Suppressor macrophage (primary cell): ENCODE results near the gene BCL6.

Experiments
- DNase-seq, 4 experiments: peaks; one replicate each; pipeline ENCODE4 v3.0.0-alpha.2; 2020 to 2022
- total RNA-seq, 17 experiments: gene quantifications; one replicate each; lab custom pipeline; 2026; ENCODE audit warnings: mixed read lengths in 6 of 17, inconsistent platforms in 3 of 17; lab: John Stamatoyannopoulos, UW

BCL6 gene
- 63.9 to 191 (median 110) reads per million in 17 experiments for total RNA-seq

- DNase-seq: peak; percentile 94 to 97 (median 96)
These were observed at the start of gene BCL6 for GRCh38 chr3:187745201-187746058. TSS of gene BCL6 (minus strand) at chr3:187745468. CDS start at chr3:187733693, 11,775 bp downstream.

GRCh38 chr3:187794731-187795130, 49.5 kb upstream of the BCL6 start:
- no peak for DNase-seq

DNA sequence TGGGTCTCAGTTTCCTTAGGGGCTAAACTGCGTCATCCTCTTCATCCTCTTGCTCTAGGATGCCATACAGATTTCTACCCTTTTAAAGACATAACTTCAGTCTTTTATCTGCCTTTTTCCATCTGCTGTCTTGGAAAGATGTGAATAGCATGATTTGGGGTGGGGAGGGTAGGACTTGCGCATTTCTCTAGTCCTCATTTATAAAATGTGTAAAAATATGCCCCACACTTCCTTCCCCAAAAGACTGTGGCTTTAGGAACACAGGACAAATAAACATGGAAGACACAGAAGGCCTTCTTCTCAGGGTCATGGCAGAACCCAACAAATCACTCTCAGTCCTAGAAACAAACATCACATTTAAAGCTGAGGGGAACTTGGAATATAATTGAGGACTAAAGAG, 48.4 kb upstream of the BCL6 start:
- no peak for DNase-seq

GRCh38 chr3:187792521-187792920, 47.3 kb upstream of the BCL6 start:
- no peak for DNase-seq

DNA sequence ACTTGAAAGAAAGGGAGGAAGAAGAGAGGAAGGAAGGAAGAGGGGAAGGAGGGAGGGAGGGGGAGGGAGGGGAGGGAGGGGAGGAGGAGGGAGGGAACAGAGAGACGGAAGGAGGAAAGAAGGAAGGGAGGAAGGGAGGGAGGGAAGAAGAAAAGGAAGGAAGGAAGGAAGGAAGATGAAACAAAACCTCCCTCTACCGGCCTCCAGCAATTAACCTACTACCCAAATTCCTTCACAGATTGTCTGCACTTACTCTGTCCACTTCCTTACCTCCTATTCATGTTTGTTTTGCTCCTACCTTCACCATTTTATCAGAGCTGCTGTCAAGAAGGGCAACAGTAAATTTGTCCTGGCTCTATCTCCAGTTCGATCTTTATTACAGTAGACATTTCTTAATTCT, 44.6 kb upstream of the BCL6 start:
- DNase-seq: no peak

DNA sequence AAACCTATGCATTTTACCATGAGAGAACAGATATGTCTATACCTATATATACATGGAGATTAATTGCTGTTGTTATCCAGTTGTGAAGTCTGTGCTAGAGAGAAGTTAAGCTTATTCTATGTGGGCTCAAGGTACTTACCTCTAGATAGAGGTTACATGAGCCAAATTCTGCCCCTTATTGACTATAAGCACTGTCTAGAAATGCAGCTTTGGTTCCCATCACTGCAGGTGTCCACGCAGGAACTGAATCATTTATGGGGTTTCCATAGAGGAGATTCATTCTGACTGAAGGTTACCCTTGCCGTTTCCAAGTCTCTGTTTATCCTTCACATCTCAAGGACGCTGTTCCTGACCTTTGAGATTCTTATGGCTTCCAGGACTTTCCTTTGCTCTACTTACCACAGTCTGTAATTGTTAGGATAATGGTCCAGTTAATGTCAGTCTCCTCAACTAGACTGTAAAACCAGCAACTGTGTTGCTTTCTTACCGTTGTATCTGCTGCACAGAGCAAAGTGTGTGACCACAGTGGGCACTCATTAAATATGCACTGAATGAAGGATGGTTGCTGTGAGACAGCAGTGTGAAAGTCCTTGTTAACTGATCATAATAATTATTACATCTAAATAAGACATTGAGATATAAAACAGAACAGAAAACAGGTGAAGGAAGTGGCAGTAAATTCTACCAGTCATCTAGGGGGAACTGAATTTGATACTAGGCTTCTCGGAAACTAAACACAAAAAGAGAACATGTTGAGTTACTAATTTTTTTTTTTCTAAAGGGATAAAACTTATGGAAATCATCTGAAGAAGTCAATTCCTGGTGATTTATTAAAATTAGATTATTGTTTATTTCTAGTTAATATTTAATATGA, 44.0 kb upstream of the BCL6 start:
- DNase-seq: no peak

DNA sequence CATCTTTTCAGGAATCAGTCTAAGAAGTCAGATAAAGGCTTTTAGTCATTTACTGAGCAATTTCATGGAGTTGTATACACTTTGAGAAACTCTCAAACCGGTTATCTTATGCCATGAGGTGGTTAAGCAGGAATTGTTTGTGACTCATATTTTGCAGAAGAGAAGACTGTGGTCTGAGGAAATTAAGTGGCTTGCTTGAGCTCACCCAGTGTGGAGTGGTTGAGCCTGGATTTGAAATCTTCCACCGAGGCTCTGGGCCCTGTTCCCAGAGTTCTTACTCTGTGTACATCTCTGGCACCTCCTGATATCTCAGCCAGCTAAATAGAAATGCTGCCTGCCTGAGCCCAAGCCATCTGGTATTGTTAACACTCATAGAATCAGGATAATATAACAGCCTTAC, 37.8 kb upstream of the BCL6 start:
- DNase-seq: peak; percentile 20 to 53 (median 50)

GRCh38 chr3:187782006-187782405, 36.7 kb upstream of the BCL6 start:
- DNase-seq: no peak

- no peak for DNase-seq
These were observed 35.7 kb upstream of the BCL6 start for GRCh38 chr3:187781001-187781400.

DNA sequence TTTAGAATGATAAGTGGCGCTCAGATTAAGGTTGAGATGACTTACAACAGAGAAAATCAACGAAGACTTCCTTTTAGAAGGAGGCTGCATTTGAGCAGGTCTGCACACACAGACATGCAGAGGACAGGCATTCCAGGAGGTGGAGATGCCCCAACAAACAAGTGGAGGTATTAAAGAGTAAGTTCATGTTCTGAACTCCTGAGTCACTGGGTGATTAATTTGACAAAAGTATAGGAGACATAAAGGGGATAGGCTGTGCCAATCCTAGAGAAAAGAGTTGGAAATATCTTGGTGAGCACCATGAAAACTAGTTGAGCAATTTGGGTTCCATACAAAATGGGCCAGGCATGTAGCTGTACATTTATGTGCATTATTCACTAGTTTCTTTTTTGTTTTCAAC, 33.5 kb upstream of the BCL6 start:
- no peak for DNase-seq

DNA sequence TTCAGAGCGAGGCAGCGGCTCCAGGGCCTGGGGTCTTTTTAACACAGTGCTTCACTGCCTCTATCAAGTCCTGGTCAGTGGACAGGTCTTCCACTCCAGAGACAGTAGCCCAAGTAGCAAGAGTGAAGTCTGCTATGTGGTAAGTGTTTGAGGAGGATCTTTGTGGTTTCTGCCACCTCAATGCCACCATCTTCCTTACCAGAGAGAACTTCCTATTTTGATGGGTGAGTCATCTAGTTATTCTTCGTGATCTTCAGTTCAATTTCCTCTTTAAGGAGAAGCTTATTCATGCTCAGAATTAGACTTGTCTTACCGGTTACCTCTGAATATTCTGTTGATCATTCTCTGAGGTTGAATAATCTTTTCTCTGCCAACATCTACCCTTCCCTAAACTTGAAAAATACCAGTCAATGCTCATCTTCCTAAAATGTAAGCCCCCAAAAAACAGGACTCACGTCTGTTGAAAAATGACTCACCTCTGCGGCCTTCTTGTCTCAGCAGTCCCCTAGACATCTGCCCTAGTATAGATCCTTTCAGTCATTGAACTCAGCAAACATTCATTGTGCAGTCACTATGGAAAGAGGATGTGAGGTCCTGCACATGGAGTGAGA, 32.2 kb upstream of the BCL6 start:
- peak; percentile 76 to 95 (median 86) for DNase-seq

- no peak for DNase-seq
These were observed 30.3 kb upstream of the BCL6 start for GRCh38 chr3:187775549-187775948.

DNA sequence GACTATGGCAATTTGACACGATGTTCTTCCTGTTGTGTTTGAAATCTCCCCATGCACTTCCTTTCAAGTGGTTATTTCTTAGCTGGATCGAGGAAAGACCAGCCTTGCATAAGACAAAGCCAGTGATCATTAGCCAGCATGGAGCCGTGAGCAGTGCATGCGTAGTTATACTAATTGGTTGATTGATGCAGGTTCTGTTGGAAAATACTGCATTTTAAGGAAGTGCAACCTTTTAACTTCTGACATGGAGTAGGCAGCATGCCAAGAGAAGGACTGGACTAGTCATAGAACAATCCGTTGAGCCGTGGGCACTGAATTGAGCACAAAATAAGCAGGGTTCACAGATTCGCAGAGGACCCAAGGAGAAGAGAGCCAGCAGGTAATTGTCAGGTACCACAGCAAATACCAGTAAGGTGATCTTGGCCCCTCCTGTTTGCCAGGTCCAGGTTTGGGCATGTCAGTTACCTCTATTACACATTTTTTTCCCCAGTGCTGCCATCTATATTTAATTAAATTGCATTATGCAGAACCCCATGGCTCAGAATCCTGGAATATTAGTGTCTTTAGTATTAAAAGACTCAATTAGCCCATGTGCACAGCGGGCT, 29.0 kb upstream of the BCL6 start:
- peak; percentile 81 to 96 (median 92) for DNase-seq

DNA sequence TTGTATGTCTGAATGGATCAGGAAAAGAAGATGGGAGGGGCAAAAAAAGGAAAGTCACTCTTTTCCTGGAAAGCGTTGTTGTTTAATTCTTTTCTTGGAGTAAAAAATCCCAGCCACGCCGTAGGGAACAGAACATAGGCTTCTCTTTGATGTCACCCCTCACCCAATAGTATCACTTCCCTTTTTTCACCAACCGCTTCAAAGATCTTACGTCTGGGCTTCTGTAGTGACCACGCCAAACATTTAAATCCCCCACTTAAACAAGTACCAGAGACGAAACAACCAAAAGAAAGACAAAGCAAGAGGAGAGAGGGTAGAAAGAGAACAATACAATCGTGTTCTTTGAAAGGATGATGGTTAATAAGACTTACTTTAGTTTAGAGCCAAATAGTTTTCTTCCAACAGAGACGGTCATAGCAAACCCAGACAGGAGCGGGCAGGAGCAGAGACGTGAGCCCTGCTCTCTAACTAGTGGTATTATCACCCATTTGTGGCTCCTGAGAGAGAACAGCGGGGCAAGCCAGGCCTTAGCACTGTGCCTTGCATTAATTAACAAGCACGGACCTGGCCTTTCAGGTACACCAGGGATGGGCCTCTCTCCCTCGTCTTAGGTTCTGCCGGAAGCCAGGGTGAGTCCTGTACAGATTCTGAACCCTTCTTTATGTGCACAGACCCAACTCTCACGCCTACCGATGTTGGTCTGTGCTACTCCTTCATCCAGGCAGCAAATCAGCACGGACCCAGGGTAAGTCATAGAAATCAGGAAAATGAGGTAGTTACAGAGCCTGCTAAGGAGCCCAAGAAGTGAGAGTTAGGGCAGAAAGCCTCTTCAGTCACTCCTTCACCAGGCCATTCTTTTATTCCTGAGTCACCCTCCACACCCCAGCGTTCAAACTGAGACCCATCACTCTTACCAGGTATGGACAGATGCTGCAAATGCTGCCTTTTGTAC, 28.2 kb upstream of the BCL6 start:
- peak; percentile 72 to 90 (median 81) for DNase-seq

DNA sequence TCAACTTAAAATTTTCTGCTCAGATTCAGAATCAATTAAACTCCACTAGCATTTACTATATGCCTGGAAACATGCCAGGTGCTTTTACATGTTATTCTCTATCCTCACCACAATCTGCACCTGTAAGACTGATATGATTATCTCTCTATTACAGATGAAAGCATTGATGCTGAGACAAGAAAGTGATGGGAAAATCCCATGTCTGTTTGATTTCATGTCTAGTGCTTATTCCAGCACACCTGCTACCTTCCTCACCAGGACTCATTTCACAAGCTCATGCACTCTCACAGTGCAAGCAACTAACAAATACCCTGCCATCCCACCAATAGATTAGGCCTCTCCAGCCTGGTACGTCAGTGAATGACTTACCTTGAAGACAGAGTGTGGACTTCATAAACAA, 25.0 kb upstream of the BCL6 start:
- no peak for DNase-seq

- DNase-seq: peak in 1 of 4 experiments; percentile 22
These were observed 24.5 kb upstream of the BCL6 start for GRCh38 chr3:187769771-187770170.

DNA sequence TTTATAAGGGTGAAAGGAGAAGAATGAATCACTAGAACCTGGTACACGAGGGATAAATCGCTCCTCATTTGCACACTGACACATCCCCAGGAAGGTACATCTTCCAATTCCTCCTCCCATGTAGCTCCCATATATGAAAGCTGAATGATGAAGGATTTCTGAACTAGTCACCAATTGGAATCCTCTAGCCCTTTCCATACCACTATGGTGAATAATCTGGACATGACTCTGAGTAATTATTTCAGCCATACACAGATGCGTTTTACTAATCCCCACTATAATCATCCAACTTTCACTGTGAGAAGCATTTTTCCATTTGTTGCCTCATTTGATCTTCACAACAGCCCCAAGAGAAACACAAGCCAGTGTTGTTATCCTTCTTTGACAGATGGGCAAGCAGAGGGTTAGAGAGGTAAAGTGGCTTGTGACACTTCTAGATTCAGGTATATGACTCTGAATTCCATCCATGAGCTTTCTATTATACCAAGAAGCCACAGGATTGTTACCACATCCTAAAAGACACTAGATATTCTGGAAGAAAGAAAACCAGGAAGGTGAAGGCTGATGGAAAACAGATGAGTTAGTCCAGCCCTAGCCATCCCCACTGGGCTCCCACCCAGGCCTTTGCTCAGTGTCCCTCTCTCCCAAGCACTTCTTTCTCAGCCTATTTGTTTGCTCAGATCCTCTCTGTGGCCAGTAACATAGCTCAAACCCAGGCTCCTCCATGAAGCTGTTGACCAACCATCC, 22.2 kb upstream of the BCL6 start:
- no peak for DNase-seq

GRCh38 chr3:187765342-187765741, 20.1 kb upstream of the BCL6 start:
- DNase-seq: peak in 1 of 4 experiments; percentile 10

GRCh38 chr3:187763850-187764648, 18.8 kb upstream of the BCL6 start:
- DNase-seq: no peak

GRCh38 chr3:187762792-187763191, 17.5 kb upstream of the BCL6 start:
- DNase-seq: no peak
